Karpas-422 (cell line): Measurements from ENCODE around the gene KCNK4. TPM values are rescaled to one million over a fixed set of nuclear protein-coding genes. Genes with fewer than 3 reads are reported as not detected.
A peak's percentile ranks its signal among the peaks of the same experiment; 100 is the strongest.

ENCODE experiments used
- DNase-seq: peaks from one replicate; pipeline ENCODE4 v3.0.0-alpha.2; 2015
- H2AFZ ChIP-seq: fragments of 200-600 bp; sonication (generic); 2 replicates; pipeline ENCODE4 v1.6.1; 2014; ENCODE audit warnings: antibody characterized with exemption, low read length, mixed read lengths
- H3K27ac ChIP-seq: fragments of 200-600 bp; sonication (generic); 2 replicates; pipeline ENCODE4 v1.5.1; 2014; ENCODE audit warnings: mild to moderate bottlenecking, low read length, moderate library complexity
- H3K27me3 ChIP-seq: fragments of 200-600 bp; sonication (generic); 2 replicates; pipeline ENCODE4 v1.6.1; 2014; ENCODE audit warnings: low read length, mixed read lengths
- H3K36me3 ChIP-seq: fragments of 200-600 bp; sonication (generic); 2 replicates; pipeline ENCODE4 v1.6.1; 2014; ENCODE audit warnings: low read length, mixed read lengths; ENCODE audit not compliant: insufficient read depth
- H3K4me1 ChIP-seq: fragments of 200-600 bp; sonication (generic); 2 replicates; pipeline ENCODE4 v1.6.1; 2014; ENCODE audit warnings: mild to moderate bottlenecking, low read length, mixed read lengths
- H3K4me2 ChIP-seq: fragments of 200-600 bp; sonication (generic); 2 replicates; pipeline ENCODE4 v1.6.1; 2014; ENCODE audit warnings: low read length, low read depth, mild to moderate bottlenecking; ENCODE audit not compliant: poor library complexity, severe bottlenecking
- H3K4me3 ChIP-seq: fragments of 200-600 bp; sonication (generic); 2 replicates; pipeline ENCODE4 v1.5.1; 2014; ENCODE audit warnings: mild to moderate bottlenecking, antibody characterized with exemption, low read length, mixed read lengths
- H3K79me2 ChIP-seq: fragments of 200-600 bp; sonication (generic); 2 replicates; pipeline ENCODE4 v1.6.1; 2014; ENCODE audit warnings: mild to moderate bottlenecking, low read length, mixed read lengths
- H3K9ac ChIP-seq: fragments of 200-600 bp; sonication (generic); 2 replicates; pipeline ENCODE4 v1.6.0; 2014; ENCODE audit warnings: low read length
- H3K9me2 ChIP-seq: fragments of 200-600 bp; sonication (generic), shearing (Covaris generic); replicated peaks from 2 replicates; pipeline ENCODE4 v1.6.0; 2014; ENCODE audit warnings: mild to moderate bottlenecking, low read length, moderate library complexity; ENCODE audit not compliant: insufficient read depth
- H3K9me3 ChIP-seq: fragments of 300-700, 200-600 bp; sonication (generic); 2 replicates; pipeline ENCODE4 v1.6.1; 2014; ENCODE audit warnings: low read length, mixed read lengths
- H4K20me1 ChIP-seq: fragments of 200-600 bp; sonication (generic); 2 replicates; pipeline ENCODE4 v1.6.1; 2014; ENCODE audit warnings: mild to moderate bottlenecking, antibody characterized with exemption, low read length, low read depth; ENCODE audit not compliant: insufficient read depth
- total RNA-seq: library from RNA; depleted of rRNA; stranded (reverse); fragments of >200 nt; shearing (Covaris generic); gene quantifications from 2 replicates; pipeline ENCODE4 v1.2.3, GENCODE V29; 2014; ENCODE audit warnings: low replicate concordance

Gene KCNK4
- total RNA-seq, 1 experiment from 2014 or later = not detected

GRCh38 chr11:64317961-64318765, 27.1 kb downstream of the KCNK4 start, which contains the start of gene PRDX5:
PRDX5 (plus strand) TSS chr11:64318121; CDS start chr11:64318216, 95 bp downstream.
- Histone ChIP-seq H3K27ac (peak within 1 kb of the TSS; percentile 81), H3K4me1 (peaks cover 38% of the 10 kb centered on the region), H3K79me2 (peaks cover 14% of the 10 kb centered on the region), H3K9ac (peak within 1 kb of the TSS; percentile 99), H2AFZ (no peak within 1 kb of the TSS), H3K9me2 (no peaks in the 10 kb centered on the region), H4K20me1 (0 out of 2 replicates have a peak, but pooled peaks cover 5% of the 10 kb centered on the region), H3K4me2 (peak within 1 kb of the TSS; percentile 96), H3K36me3 (peaks cover 11% of the 10 kb centered on the region; the same call in 1 of the 2 replicates), H3K27me3 (no peaks in the 10 kb centered on the region), H3K4me3 (peak within 1 kb of the TSS; percentile 93), H3K9me3 (no peaks in the 10 kb centered on the region)
- peak; percentile 98 for DNase-seq

DNA sequence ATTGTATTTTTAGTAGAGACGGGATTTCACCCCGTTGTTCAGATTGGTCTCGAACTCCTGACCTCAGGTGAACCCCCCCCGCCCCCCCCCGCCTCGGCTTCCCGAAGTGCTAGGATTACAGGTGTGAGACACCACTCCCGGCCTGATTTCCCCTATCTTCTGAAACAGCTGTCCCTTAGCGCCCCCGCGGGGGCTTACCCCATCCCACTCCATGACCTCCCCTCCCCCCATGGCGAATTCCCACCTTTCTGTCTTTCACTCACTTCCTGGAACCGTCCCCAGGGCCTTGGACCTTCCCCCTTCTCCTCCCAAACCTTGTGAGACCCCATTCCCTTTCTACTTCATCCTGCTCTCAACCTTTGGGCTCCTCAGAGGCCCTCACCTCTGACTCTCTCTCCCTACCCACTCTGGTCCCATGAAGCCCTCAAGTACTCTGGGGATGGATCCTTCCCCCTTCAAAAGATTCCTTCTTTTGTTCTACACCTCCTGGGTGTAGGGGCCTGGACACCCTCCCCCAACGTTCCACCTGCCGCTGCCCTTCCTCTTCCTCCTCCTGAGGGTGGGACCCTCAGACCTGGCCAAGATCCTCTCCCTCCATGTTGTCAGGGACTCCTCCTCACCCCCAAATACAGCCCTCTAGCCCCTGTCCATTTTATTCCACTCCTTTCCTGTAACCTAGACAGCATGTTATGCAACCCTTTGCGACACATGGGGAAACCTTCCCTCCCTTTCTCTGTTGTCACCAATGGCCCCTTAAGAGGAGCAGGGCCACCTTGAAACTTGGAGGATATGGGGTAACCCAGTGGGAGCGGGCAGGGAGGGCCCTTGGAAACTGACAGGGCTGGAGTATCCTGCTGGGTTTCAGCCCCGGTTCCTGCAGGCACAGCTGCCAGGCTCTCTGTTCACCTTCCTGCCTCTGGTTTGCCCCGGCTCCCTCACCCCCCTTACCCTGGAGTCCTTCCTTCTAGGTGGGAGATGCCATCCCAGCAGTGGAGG, 28.0 kb downstream of the KCNK4 start:
- H3K4me2 ChIP-seq = peak overlapping the region; percentile 96
- peak overlapping the region; percentile 93 for H3K4me3 ChIP-seq
- no peaks in the 10 kb centered on the region for H3K9me2 ChIP-seq
- peak overlapping the region; percentile 99 for H3K9ac ChIP-seq
- peaks cover 31% of the 10 kb centered on the region for H3K4me1 ChIP-seq
- H3K79me2 ChIP-seq = peaks cover 14% of the 10 kb centered on the region
- 0 out of 2 replicates have a peak, but pooled peaks cover 5% of the 10 kb centered on the region for H4K20me1 ChIP-seq
- H3K36me3 ChIP-seq = peaks cover 11% of the 10 kb centered on the region; the same call in 1 of the 2 replicates
- no peak overlapping the region for H2AFZ ChIP-seq
- no peaks in the 10 kb centered on the region for H3K27me3 ChIP-seq
- no peaks in the 10 kb centered on the region for H3K9me3 ChIP-seq
- peak overlapping the region; percentile 81 for H3K27ac ChIP-seq
- no peak for DNase-seq

GRCh38 chr11:64320556-64320955, 29.5 kb downstream of the KCNK4 start:
- Histone ChIP-seq H3K4me2 (no peak overlapping the region), H3K79me2 (peaks cover 14% of the 10 kb centered on the region), H3K27me3 (no peaks in the 10 kb centered on the region), H3K9me3 (no peaks in the 10 kb centered on the region), H3K4me1 (peaks cover 21% of the 10 kb centered on the region), H3K27ac (no peak overlapping the region), H3K36me3 (peaks cover 7% of the 10 kb centered on the region; the same call in 1 of the 2 replicates), H3K9ac (no peak overlapping the region), H3K4me3 (no peak overlapping the region), H4K20me1 (0 out of 2 replicates have a peak, but pooled peaks cover under 1% of the 10 kb centered on the region), H3K9me2 (no peaks in the 10 kb centered on the region), H2AFZ (no peak overlapping the region)
- no peak for DNase-seq

- no peak overlapping the region for H3K4me2 ChIP-seq
- no peak overlapping the region for H2AFZ ChIP-seq
- no peak overlapping the region for H3K4me3 ChIP-seq
- H3K9ac ChIP-seq = no peak overlapping the region
- no peaks in the 10 kb centered on the region for H4K20me1 ChIP-seq
- H3K9me3 ChIP-seq = no peaks in the 10 kb centered on the region
- peaks cover 16% of the 10 kb centered on the region for H3K4me1 ChIP-seq
- no peak overlapping the region for H3K27ac ChIP-seq
- H3K27me3 ChIP-seq = no peaks in the 10 kb centered on the region
- H3K36me3 ChIP-seq = peaks cover 6% of the 10 kb centered on the region; the same call in 1 of the 2 replicates
- H3K9me2 ChIP-seq = no peaks in the 10 kb centered on the region
- H3K79me2 ChIP-seq = peaks cover 14% of the 10 kb centered on the region
- DNase-seq = no peak
Measured at GRCh38 chr11:64321026-64321425, 29.9 kb downstream of the KCNK4 start.

- no peaks in the 10 kb centered on the region for H4K20me1 ChIP-seq
Measured at GRCh38 chr11:64321533-64321932, 30.4 kb downstream of the KCNK4 start.

DNA sequence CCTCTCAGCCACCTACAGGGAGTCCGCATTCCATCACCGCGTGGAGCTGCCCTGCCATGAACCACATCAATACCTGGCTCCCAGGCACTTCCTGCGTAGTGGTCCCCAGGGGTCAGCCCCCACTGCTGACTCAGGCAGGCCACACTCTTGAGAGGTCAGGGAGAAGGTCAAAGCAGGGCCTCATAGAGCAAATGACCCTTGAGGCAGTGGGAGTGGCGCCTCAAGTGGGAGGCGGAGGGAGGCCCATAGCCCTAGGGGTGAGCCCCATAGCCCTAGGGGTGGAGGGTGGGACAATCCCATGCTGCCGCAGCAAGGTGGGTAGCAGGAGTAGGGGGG, 31.8 kb downstream of the KCNK4 start:
- H3K4me3 ChIP-seq = no peak overlapping the region
- DNase-seq = no peak
- H3K9ac ChIP-seq = no peak overlapping the region
- peaks cover 6% of the 10 kb centered on the region; the same call in 1 of the 2 replicates for H3K36me3 ChIP-seq
- H2AFZ ChIP-seq = no peak overlapping the region
- H3K9me2 ChIP-seq = no peaks in the 10 kb centered on the region
- peaks cover 14% of the 10 kb centered on the region for H3K79me2 ChIP-seq
- no peaks in the 10 kb centered on the region for H3K27me3 ChIP-seq
- no peak overlapping the region for H3K4me2 ChIP-seq
- H4K20me1 ChIP-seq = no peaks in the 10 kb centered on the region
- H3K27ac ChIP-seq = no peak overlapping the region
- peaks cover 10% of the 10 kb centered on the region for H3K4me1 ChIP-seq
- H3K9me3 ChIP-seq = no peaks in the 10 kb centered on the region

More at GRCh38 chr11:64321533-64321932, 30.4 kb downstream of the KCNK4 start:
- no peak overlapping the region for H3K27ac ChIP-seq
- H3K4me2 ChIP-seq = no peak overlapping the region
- peaks cover 12% of the 10 kb centered on the region for H3K4me1 ChIP-seq
- no peak overlapping the region for H3K9ac ChIP-seq
- H3K27me3 ChIP-seq = no peaks in the 10 kb centered on the region
- no peak overlapping the region for H3K4me3 ChIP-seq
- DNase-seq = no peak
- no peaks in the 10 kb centered on the region for H3K9me2 ChIP-seq
- no peaks in the 10 kb centered on the region for H3K9me3 ChIP-seq
- H2AFZ ChIP-seq = no peak overlapping the region
- H3K79me2 ChIP-seq = peaks cover 14% of the 10 kb centered on the region
- H3K36me3 ChIP-seq = peaks cover 6% of the 10 kb centered on the region; the same call in 1 of the 2 replicates

GRCh38 chr11:64323373-64323772, 32.3 kb downstream of the KCNK4 start:
- no peak overlapping the region for H3K9ac ChIP-seq
- DNase-seq = no peak
- no peak overlapping the region for H2AFZ ChIP-seq

More at GRCh38 chr11:64323373-64323772, 32.3 kb downstream of the KCNK4 start:
- Histone ChIP-seq H3K9me2 (no peaks in the 10 kb centered on the region), H3K27me3 (no peaks in the 10 kb centered on the region), H3K36me3 (peaks cover 6% of the 10 kb centered on the region; the same call in 1 of the 2 replicates), H3K4me2 (no peak overlapping the region), H3K27ac (no peak overlapping the region), H3K4me1 (peaks cover 10% of the 10 kb centered on the region), H3K79me2 (peaks cover 12% of the 10 kb centered on the region), H3K4me3 (no peak overlapping the region), H4K20me1 (no peaks in the 10 kb centered on the region), H3K9me3 (no peaks in the 10 kb centered on the region)
